ENCODE measurements around the gene ASNSD1.

ASNSD1 gene

DNA sequence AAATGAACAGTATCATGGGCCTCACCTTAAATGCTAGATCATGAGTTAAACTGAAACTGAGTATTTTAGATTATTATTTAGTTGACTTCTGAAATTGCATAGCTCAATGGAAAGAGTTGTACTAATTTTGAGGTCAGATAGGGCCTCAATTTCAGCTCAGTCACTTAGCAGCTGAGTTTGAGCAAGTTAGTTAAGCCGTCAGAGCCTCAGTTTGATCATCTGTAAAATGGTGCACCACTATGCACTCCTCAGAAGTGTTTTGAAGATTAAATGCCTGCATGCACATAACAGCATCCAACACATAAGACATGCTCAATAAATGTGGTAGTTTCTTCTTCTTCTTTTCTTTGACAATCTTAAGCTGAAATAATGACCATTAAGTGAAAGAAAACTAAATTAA is 38.2 kb upstream of the ASNSD1 start:
- TF ChIP-seq, protein P1, sequence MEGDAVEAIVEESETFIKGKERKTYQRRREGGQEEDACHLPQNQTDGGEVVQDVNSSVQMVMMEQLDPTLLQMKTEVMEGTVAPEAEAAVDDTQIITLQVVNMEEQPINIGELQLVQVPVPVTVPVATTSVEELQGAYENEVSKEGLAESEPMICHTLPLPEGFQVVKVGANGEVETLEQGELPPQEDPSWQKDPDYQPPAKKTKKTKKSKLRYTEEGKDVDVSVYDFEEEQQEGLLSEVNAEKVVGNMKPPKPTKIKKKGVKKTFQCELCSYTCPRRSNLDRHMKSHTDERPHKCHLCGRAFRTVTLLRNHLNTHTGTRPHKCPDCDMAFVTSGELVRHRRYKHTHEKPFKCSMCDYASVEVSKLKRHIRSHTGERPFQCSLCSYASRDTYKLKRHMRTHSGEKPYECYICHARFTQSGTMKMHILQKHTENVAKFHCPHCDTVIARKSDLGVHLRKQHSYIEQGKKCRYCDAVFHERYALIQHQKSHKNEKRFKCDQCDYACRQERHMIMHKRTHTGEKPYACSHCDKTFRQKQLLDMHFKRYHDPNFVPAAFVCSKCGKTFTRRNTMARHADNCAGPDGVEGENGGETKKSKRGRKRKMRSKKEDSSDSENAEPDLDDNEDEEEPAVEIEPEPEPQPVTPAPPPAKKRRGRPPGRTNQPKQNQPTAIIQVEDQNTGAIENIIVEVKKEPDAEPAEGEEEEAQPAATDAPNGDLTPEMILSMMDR (conservative IDR thresholded peaks at IDR 0.05; ENCODE audit: low read depth) = no peak
- ChIA-PET POLR2A (ENCODE audit: low non-redundant PET) (no interaction called here), CTCF (interaction anchor here (0.6 kb wide), 1 partner anchor 52 kb away, joined by 3 read pairs; no protein-coding TSS in a partner anchor)
- no peak for DNase-seq (ENCODE audit: low spot score)
- H3K27ac ChIP-seq = no peak overlapping the region

GRCh38 chr2:189624648-189625355 is 36.5 kb upstream of the ASNSD1 start:
- ChIA-PET POLR2A (ENCODE audit: low non-redundant PET) (no interaction called here), CTCF (interaction anchor here (0.7 kb wide), 1 partner anchor 24 kb away, joined by 4 read pairs; no protein-coding TSS in a partner anchor)
- peak; percentile 6 for DNase-seq (ENCODE audit: low spot score)
- H3K27ac ChIP-seq = no peak overlapping the region
- TF ChIP-seq, protein P1 (conservative IDR thresholded peaks at IDR 0.05; ENCODE audit: low read depth) = no peak

GRCh38 chr2:189625636-189626035 is 35.6 kb upstream of the ASNSD1 start:
- TF ChIP-seq, protein P1 (conservative IDR thresholded peaks at IDR 0.05; ENCODE audit: low read depth) = no peak
- H3K27ac ChIP-seq = no peak overlapping the region
- DNase-seq (ENCODE audit: low spot score) = no peak
- CTCF ChIA-PET = no interaction called here
- POLR2A ChIA-PET (ENCODE audit: low non-redundant PET) = no interaction called here

DNA sequence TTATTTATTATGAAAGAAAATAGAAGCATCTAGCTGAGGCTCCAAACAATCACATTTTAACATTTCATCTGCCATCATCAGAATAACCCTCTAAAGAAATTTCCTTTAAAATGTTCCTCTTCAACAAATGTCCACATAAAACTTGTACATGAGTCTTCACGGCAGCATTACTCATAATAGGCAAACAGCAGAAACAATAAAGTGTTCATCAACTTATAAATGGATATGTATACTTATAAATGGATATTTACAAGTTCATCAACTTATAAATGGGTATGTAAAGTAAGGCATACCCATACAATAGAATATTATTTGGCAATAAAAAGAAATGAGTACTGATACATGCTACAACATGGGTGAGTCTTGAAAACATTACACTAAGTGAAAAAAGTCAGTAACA is 33.5 kb upstream of the ASNSD1 start:
- TF ChIP-seq, protein P1 (conservative IDR thresholded peaks at IDR 0.05; ENCODE audit: low read depth) = no peak
- no peak for DNase-seq (ENCODE audit: low spot score)
- H3K27ac ChIP-seq = no peak overlapping the region
- ChIA-PET CTCF (interaction anchor here (0.6 kb wide), 1 partner anchor 9 kb away, joined by 3 read pairs; no protein-coding TSS in a partner anchor), POLR2A (ENCODE audit: low non-redundant PET) (no interaction called here)

GRCh38 chr2:189628817-189629530 is 32.3 kb upstream of the ASNSD1 start:
- TF ChIP-seq, protein P1 (conservative IDR thresholded peaks at IDR 0.05; ENCODE audit: low read depth) = no peak
- CTCF ChIA-PET = interaction anchor here (0.5 to 0.8 kb wide), 4 partner anchors 11 to 73 kb away, joined by 3 to 4 read pairs (median 3); no protein-coding TSS in a partner anchor
- POLR2A ChIA-PET (ENCODE audit: low non-redundant PET) = no interaction called here
- H3K27ac ChIP-seq = no peak overlapping the region
- DNase-seq (ENCODE audit: low spot score) = no peak

DNA sequence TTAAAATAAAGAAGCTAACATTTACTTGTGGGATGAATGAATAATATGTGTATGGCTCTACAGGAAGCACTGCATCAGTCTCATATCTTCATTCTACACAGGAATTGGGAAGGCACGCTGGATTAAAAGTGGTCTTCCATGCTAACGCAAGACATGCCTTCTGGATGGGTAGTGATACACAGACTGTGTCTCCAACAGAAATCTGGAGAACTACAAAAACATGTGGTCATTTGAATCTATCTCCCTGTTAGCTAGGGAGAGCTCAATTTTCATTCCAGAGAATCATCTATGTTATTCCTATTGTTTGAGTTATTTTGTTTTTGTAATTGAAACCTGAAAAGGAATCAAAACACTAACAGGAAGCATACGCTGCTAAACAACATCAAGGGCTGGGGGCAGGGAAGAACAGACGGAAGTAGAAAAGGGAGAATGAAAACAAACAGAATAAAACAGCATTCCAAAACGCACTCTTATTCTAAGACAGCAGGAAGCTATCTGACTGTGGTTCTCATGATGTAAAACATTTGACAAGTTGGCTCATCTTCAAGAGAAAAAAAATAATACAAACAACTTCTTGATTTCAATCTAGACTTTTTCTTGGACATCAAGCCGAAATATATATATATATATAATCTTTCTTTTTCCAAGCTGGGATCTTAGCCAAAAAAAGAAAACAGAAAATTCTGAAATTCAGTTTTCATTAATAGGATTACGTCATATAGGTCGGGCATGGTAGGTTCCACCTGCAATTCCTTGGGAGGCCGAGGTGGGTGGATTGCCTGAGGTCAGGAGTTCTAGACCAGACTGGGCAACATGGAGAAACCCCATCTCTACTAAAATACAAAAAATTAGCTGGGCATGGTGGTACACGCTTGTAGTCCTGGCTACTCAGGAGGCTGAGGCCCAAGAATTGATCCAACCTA is 31.5 kb upstream of the ASNSD1 start:
- no peak overlapping the region for H3K27ac ChIP-seq
- TF ChIP-seq, protein P1 (conservative IDR thresholded peaks at IDR 0.05; ENCODE audit: low read depth) = no peak
- CTCF ChIA-PET = interaction anchor here (0.6 kb wide), 2 partner anchors 16 to 33 kb away, joined by 3 to 4 read pairs; no protein-coding TSS in a partner anchor
- POLR2A ChIA-PET (ENCODE audit: low non-redundant PET) = no interaction called here
- DNase-seq (ENCODE audit: low spot score) = no peak
